HepG2 (cell line): ENCODE results near the gene FAM163A. TPM values are rescaled to one million over a fixed set of nuclear protein-coding genes. Genes with fewer than 3 reads are reported as not detected.

ENCODE experiments used
- ATAC-seq: fragments of 200-7000 bp; cut with Tn5 transposase; 3 replicates; pipeline ENCODE4 v1.9.1; 2020; ENCODE audit warnings: mild to moderate bottlenecking, moderate library complexity
- BruUV-seq: library from RNA; stranded (reverse); fragments of 400-500 nt; replicated peaks from 2 replicates; lab custom pipeline; 2021; lab: Mats Ljungman, UMichigan
- CTCF ChIA-PET: fragments of 300-600 bp; formaldehyde crosslinking; extraction: SDS; loops from one replicate; lab custom pipeline; 2021; ENCODE audit warnings: low total read pairs, inconsistent platforms, low intra/inter-chr PET ratio; lab: Yijun Ruan, JAX
- POLR2A ChIA-PET: fragments of 350-600 bp; sonication (Branson Sonifier 250); formaldehyde crosslinking; loops from one replicate; lab custom pipeline; 2020; ENCODE audit warnings: antibody characterized with exemption, inconsistent platforms; lab: Yijun Ruan, JAX
- DNase-seq: peaks from one replicate; pipeline ENCODE4 v3.0.0-alpha.2; 2015; ENCODE audit warnings: low spot score
- FAIRE-seq: peaks from 3 replicates; lab custom pipeline; 2011; peaks lifted over from hg19 to GRCh38; lab: Jason Lieb, UNC
- H2AFZ ChIP-seq: one replicate; pipeline ENCODE4 v1.6.1; 2011; ENCODE audit warnings: low read length, inconsistent platforms
- H3K27ac ChIP-seq: fragments of 300-600 bp; 3 replicates; pipeline ENCODE4 v1.8.0; 2011; ENCODE audit warnings: mixed run types, mild to moderate bottlenecking, mixed read lengths, low read length, inconsistent platforms; ENCODE audit not compliant: insufficient read depth; ENCODE audit errors: extremely low read length
- H3K27me3 ChIP-seq, 2 experiments: fragments of 200-600 bp in 1 of 2; 2 replicates in 1 of 2; 3 replicates in 1 of 2; pipeline versions ENCODE4 v1.6.0 to v1.8.0; 2011; ENCODE audit warnings: low read length in 2 of 2, mild to moderate bottlenecking in 2 of 2, moderate library complexity in 2 of 2, inconsistent platforms in 1 of 2; ENCODE audit not compliant: insufficient read depth in 2 of 2, control insufficient read depth in 1 of 2
- H3K36me3 ChIP-seq, 2 experiments: fragments of 200-600 bp in 1 of 2; replicated peaks in 1 of 2; 2 replicates in 1 of 2; 3 replicates in 1 of 2; pipeline versions ENCODE4 v1.5.1 to v1.8.0; 2011; ENCODE audit warnings: low read length in 2 of 2, inconsistent platforms in 1 of 2; ENCODE audit not compliant: insufficient read depth in 2 of 2, control insufficient read depth in 1 of 2
- H3K4me1 ChIP-seq: 2 replicates; pipeline ENCODE4 v1.5.1; 2012; ENCODE audit warnings: low read length, inconsistent platforms; ENCODE audit not compliant: insufficient read depth
- H3K4me2 ChIP-seq: 2 replicates; pipeline ENCODE4 v1.6.0; 2011; ENCODE audit warnings: low read depth, low read length, inconsistent platforms
- H3K4me3 ChIP-seq, 3 experiments: fragments of 200-600 bp in 1 of 3; sonication (generic), shearing (Covaris generic) in 1 of 3; replicated peaks in 1 of 3; 2 replicates each; pipeline ENCODE4 v1.5.1; 2011 to 2016; ENCODE audit warnings: low read length in 3 of 3, inconsistent platforms in 2 of 3, low read depth in 2 of 3, mild to moderate bottlenecking in 2 of 3, control low read depth in 1 of 3, mixed read lengths in 1 of 3; ENCODE audit not compliant: insufficient read depth in 1 of 3
- H3K79me2 ChIP-seq: one replicate; pipeline ENCODE4 v1.6.1; 2011; ENCODE audit warnings: low read length, inconsistent platforms; ENCODE audit not compliant: insufficient read depth
- H3K9ac ChIP-seq: 2 replicates; pipeline ENCODE4 v1.6.0; 2011; ENCODE audit warnings: mild to moderate bottlenecking, low read depth, low read length, inconsistent platforms; ENCODE audit not compliant: insufficient read depth
- H3K9me3 ChIP-seq: 2 replicates; pipeline ENCODE4 v1.5.1; 2012; ENCODE audit warnings: mild to moderate bottlenecking, low read length
- H4K20me1 ChIP-seq: 2 replicates; pipeline ENCODE4 v1.6.0; 2011; ENCODE audit warnings: inconsistent platforms, mild to moderate bottlenecking, low read length, moderate library complexity; ENCODE audit not compliant: insufficient read depth
- ARHGAP35 ChIP-seq: sonication (generic); formaldehyde crosslinking; IDR thresholded peaks from 2 replicates; pipeline ENCODE4 v1.9.0; 2022; ENCODE audit warnings: mild to moderate bottlenecking, inconsistent platforms, moderate library complexity, missing genetic modification reagents, borderline replicate concordance
- ASH2L ChIP-seq: fragments of 300-600, 200-600 bp; sonication (generic); IDR thresholded peaks from 2 replicates; pipeline ENCODE4 v1.7.0; 2017; ENCODE audit warnings: low read depth, mild to moderate bottlenecking, moderate library complexity, mixed read lengths, low read length; ENCODE audit not compliant: insufficient read length
- CC2D1A ChIP-seq: sonication (generic); formaldehyde crosslinking; IDR thresholded peaks from 2 replicates; pipeline ENCODE4 v1.8.1; 2023; ENCODE audit warnings: mild to moderate bottlenecking, missing genetic modification reagents
- FOXK1 ChIP-seq: sonication (generic); formaldehyde crosslinking; IDR thresholded peaks from 2 replicates; pipeline ENCODE4 v1.4.0; 2020; ENCODE audit warnings: low read depth, missing genetic modification reagents, borderline replicate concordance
- GATAD2A ChIP-seq: IDR thresholded peaks from 2 replicates; pipeline ENCODE4 v1.6.1; 2016
- IKZF4 ChIP-seq: sonication (generic); formaldehyde crosslinking; IDR thresholded peaks from 2 replicates; pipeline ENCODE4 v1.5.1; 2020; ENCODE audit warnings: borderline replicate concordance, mild to moderate bottlenecking, low read depth, missing genetic modification reagents; ENCODE audit errors: not compliant biosample characterization
- KAT2B ChIP-seq: fragments of 150-350 bp; IDR thresholded peaks from 2 replicates; pipeline ENCODE4 v1.6.1; 2014; ENCODE audit warnings: low read depth, low read length, borderline replicate concordance
- KDM4B ChIP-seq: sonication (generic); formaldehyde crosslinking; IDR thresholded peaks from 2 replicates; pipeline ENCODE4 v1.4.0; 2020; ENCODE audit warnings: missing genetic modification reagents
- POLR2AphosphoS2 ChIP-seq: IDR thresholded peaks from 2 replicates; pipeline ENCODE4 v1.6.1; 2011; ENCODE audit warnings: low read depth, low read length, improper control_type of control experiment
- RERE ChIP-seq: IDR thresholded peaks from 2 replicates; pipeline ENCODE4 v1.6.1; 2016; ENCODE audit warnings: low read depth, missing genetic modification reagents, missing compliant biosample characterization
- RXRB ChIP-seq: IDR thresholded peaks from 2 replicates; pipeline ENCODE4 v1.6.1; 2016; ENCODE audit warnings: borderline replicate concordance, missing genetic modification reagents, missing compliant biosample characterization
- SATB2 ChIP-seq: sonication (generic); formaldehyde crosslinking; IDR thresholded peaks from 2 replicates; pipeline ENCODE4 v1.5.0; 2020; ENCODE audit warnings: missing genetic modification reagents
- ZBTB25 ChIP-seq: IDR thresholded peaks from 2 replicates; pipeline ENCODE4 v1.6.1; 2018; ENCODE audit warnings: missing genetic modification reagents
- ZNF224 ChIP-seq: sonication (generic); formaldehyde crosslinking; IDR thresholded peaks from 2 replicates; pipeline ENCODE4 v1.5.0; 2020; ENCODE audit warnings: mild to moderate bottlenecking, missing genetic modification reagents
- ZNF256 ChIP-seq: sonication (generic); formaldehyde crosslinking; conservative IDR thresholded peaks from 2 replicates; pipeline ENCODE4 v1.4.0; 2020; ENCODE audit warnings: missing genetic modification reagents
- ZNF513 ChIP-seq: sonication (generic); formaldehyde crosslinking; conservative IDR thresholded peaks from 2 replicates; pipeline ENCODE4 v1.5.0; 2020; ENCODE audit warnings: missing genetic modification reagents
- ZNF569 ChIP-seq: sonication (generic); formaldehyde crosslinking; IDR thresholded peaks from 2 replicates; pipeline ENCODE4 v1.5.0; 2020; ENCODE audit warnings: mild to moderate bottlenecking, missing genetic modification reagents, moderate library complexity, borderline replicate concordance
- ZNF709 ChIP-seq: sonication (generic); formaldehyde crosslinking; IDR thresholded peaks from 2 replicates; pipeline ENCODE4 v1.5.0; 2020; ENCODE audit warnings: mild to moderate bottlenecking, missing genetic modification reagents
- WGBS: methylation state at CpG from one replicate; pipeline ENCODE4 v1.1.6; 2017; ENCODE audit warnings: low lambda C conversion rate; 5-methylcytosine and 5-hydroxymethylcytosine counted together
- in situ Hi-C: cut with HindIII; loops from 2 replicates; pipeline ENCODE4 v1.10.0; 2017; ENCODE audit warnings: low pct_unique_long_range_greater_than_20kb; ENCODE audit not compliant: extremely low pct_ligation_motif_present
- intact Hi-C: fragments of 100-400 bp; cut with micrococcal nuclease; formaldehyde crosslinking; loops from one replicate; pipeline ENCODE4 v1.10.0; 2022; ENCODE audit not compliant: unreplicated experiment
- polyA plus RNA-seq, 8 experiments: library from polyadenylated mRNA; depleted of rRNA in 3 of 8; stranded (reverse) in 7 of 8; unstranded in 1 of 8; fragments of >200 nt; fragmentation: Illumina TruSeq in 4 of 8; extraction: Trizol in 4 of 8; gene quantifications; 2 replicates each; pipeline versions ENCODE4 v1.2.1 to v1.2.3, GENCODE V29; 2011 to 2016; ENCODE audit warnings: low read depth in 4 of 8, missing spikeins in 1 of 8, mixed read lengths in 1 of 8; ENCODE audit not compliant: insufficient read depth in 1 of 8
- total RNA-seq, 5 experiments: library from RNA; depleted of rRNA; stranded (reverse); fragments of >200 nt; fragmentation: Illumina TruSeq; extraction: Trizol; gene quantifications; 2 replicates each; pipeline ENCODE4 v1.2.3, GENCODE V29; 2016; ENCODE audit warnings: low read depth in 1 of 5

Gene FAM163A
- total and polyA plus RNA-seq, 2 of the 13 experiments (the other 11 are each of a cell fraction or from before 2014, with no cell fraction given): not detected

- Histone ChIP-seq H2AFZ (no peak overlapping the region), H3K4me2 (no peak overlapping the region), H3K9me3 (no peaks in the 10 kb centered on the region), H3K27me3 (peaks cover 2 to 4% of the 10 kb centered on the region in 2 experiments; a peak in 4 of 5 replicates), H3K36me3 (no peaks in the 10 kb centered on the region), H3K4me1 (no peaks in the 10 kb centered on the region), H3K9ac (no peak overlapping the region), H3K27ac (no peak overlapping the region), H3K79me2 (no peaks in the 10 kb centered on the region), H4K20me1 (no peaks in the 10 kb centered on the region), H3K4me3 (no peak overlapping the region)
- DNase-seq (no peak), FAIRE-seq (no peak), ATAC-seq (no peak)
- intact Hi-C loops: no loop called here
- 51% methylated on average over 6 of the region's 6 CpGs for WGBS
- BruUV-seq: no TSS peak
- in situ Hi-C loops: no loop called here
- ChIA-PET CTCF (no interaction called here), POLR2A (no interaction called here)
- TF ChIP-seq RERE (no peak), POLR2AphosphoS2 (no peak), SATB2 (CRISPR knock-in tag) (no peak), ZBTB25 (CRISPR knock-in tag) (no peak), ZNF224 (CRISPR knock-in tag) (no peak), KDM4B (CRISPR knock-in tag) (no peak), IKZF4 (CRISPR knock-in tag) (no peak), ZNF569 (CRISPR knock-in tag) (no peak), FOXK1 (CRISPR knock-in tag) (no peak), RXRB (CRISPR knock-in tag) (no peak), ZNF709 (no peak), KAT2B (no peak), ZNF513 (CRISPR knock-in tag) (no peak), ARHGAP35 (CRISPR knock-in tag) (no peak), CC2D1A (no peak), ZNF256 (CRISPR knock-in tag) (no peak), GATAD2A (no peak), ASH2L (no peak)
Observed at GRCh38 chr1:179798864-179799516, 55.9 kb downstream of the FAM163A start.
